Measurements from ENCODE around the gene LRP1B. TPM values are rescaled to one million over a fixed set of nuclear protein-coding genes. Genes with fewer than 3 reads are reported as not detected.

LRP1B gene
- polyA plus RNA-seq, 2 of the 4 experiments (the other 2 are of a cell fraction), result 0.03 TPM; not detected in 1

DNA sequence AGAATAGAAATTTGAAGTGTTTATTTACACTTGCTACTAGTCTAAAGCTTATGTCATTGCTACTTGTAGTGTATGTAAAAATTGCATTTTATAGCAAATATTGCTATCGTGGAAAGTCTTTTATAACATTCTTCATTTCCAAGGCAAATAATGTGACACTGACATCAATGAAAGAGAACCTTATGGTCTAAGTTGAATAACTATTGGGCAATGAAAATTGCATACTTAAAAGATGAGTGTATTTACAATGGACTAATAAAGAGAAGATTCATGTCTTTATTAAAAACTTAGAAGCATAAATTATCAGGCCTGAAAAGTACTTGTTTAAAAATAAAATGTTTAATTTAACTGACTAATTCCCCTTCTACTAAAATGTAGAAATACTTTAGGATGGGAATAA lies 82.2 kb downstream of the LRP1B start:
- no peak for ATAC-seq
- Histone ChIP-seq H3K27ac (no peak overlapping the region), H3K4me3 (no peak overlapping the region), H3K9me3 (no peaks in the 10 kb centered on the region), H3K4me2 (no peak overlapping the region), H3K4me1 (no peaks in the 10 kb centered on the region)
- CTCF ChIA-PET, result no interaction called here
- FAIRE-seq, result no peak
- POLR2A ChIA-PET, result no interaction called here
- DNase-seq (ENCODE audit: low read depth in 1 of 2, low spot score in 1 of 2), result no peak
- WGBS (ENCODE audit: missing lambda C conversion rate), result 6% methylated on average over 1 of the region's 1 CpG
- TF ChIP-seq NPAS2 (CRISPR knock-in tag; IDR thresholded peaks at IDR 0.05; ENCODE audit: borderline replicate concordance) (no peak), KDM1A (IDR thresholded peaks at IDR 0.05; ENCODE audit: low read depth) (no peak), MYC (IDR thresholded peaks at IDR 0.05; ENCODE audit: borderline replicate concordance, low read length) (no peak), BCL3 (IDR thresholded peaks at IDR 0.05) (no peak), ESRRA (IDR thresholded peaks at IDR 0.05; ENCODE audit: borderline replicate concordance, low read length) (no peak), NFE2L2 (conservative IDR thresholded peaks at IDR 0.05; ENCODE audit: low read length) (no peak), PBX3 (IDR thresholded peaks at IDR 0.05) (no peak), TFCP2L1 (CRISPR knock-in tag; IDR thresholded peaks at IDR 0.05) (no peak), HEYL (CRISPR knock-in tag; IDR thresholded peaks at IDR 0.05) (no peak), MAX (IDR thresholded peaks at IDR 0.05) (no peak), HOXA7 (CRISPR knock-in tag; IDR thresholded peaks at IDR 0.05) (no peak), RNF2 (IDR thresholded peaks at IDR 0.05; ENCODE audit: borderline replicate concordance, low read depth) (no peak), ATOH8 (CRISPR knock-in tag; IDR thresholded peaks at IDR 0.05; ENCODE audit: low read depth) (no peak), CTCF (IDR thresholded peaks at IDR 0.05) (no peak), MAFK (IDR thresholded peaks at IDR 0.05; ENCODE audit: partially characterized antibody) (no peak), HDAC2 (IDR thresholded peaks at IDR 0.05) (no peak), FOXS1 (CRISPR knock-in tag; IDR thresholded peaks at IDR 0.05) (no peak)
- TF ChIP-seq, protein P1, sequence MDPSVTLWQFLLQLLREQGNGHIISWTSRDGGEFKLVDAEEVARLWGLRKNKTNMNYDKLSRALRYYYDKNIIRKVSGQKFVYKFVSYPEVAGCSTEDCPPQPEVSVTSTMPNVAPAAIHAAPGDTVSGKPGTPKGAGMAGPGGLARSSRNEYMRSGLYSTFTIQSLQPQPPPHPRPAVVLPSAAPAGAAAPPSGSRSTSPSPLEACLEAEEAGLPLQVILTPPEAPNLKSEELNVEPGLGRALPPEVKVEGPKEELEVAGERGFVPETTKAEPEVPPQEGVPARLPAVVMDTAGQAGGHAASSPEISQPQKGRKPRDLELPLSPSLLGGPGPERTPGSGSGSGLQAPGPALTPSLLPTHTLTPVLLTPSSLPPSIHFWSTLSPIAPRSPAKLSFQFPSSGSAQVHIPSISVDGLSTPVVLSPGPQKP (IDR thresholded peaks at IDR 0.05; ENCODE audit: low read depth, low read length), result no peak
- TF ChIP-seq, protein P2, sequence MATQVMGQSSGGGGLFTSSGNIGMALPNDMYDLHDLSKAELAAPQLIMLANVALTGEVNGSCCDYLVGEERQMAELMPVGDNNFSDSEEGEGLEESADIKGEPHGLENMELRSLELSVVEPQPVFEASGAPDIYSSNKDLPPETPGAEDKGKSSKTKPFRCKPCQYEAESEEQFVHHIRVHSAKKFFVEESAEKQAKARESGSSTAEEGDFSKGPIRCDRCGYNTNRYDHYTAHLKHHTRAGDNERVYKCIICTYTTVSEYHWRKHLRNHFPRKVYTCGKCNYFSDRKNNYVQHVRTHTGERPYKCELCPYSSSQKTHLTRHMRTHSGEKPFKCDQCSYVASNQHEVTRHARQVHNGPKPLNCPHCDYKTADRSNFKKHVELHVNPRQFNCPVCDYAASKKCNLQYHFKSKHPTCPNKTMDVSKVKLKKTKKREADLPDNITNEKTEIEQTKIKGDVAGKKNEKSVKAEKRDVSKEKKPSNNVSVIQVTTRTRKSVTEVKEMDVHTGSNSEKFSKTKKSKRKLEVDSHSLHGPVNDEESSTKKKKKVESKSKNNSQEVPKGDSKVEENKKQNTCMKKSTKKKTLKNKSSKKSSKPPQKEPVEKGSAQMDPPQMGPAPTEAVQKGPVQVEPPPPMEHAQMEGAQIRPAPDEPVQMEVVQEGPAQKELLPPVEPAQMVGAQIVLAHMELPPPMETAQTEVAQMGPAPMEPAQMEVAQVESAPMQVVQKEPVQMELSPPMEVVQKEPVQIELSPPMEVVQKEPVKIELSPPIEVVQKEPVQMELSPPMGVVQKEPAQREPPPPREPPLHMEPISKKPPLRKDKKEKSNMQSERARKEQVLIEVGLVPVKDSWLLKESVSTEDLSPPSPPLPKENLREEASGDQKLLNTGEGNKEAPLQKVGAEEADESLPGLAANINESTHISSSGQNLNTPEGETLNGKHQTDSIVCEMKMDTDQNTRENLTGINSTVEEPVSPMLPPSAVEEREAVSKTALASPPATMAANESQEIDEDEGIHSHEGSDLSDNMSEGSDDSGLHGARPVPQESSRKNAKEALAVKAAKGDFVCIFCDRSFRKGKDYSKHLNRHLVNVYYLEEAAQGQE (IDR thresholded peaks at IDR 0.05), result no peak

Data from A549 (cell line).